ENCODE results near the gene LINGO1. TPM values are rescaled to one million over a fixed set of nuclear protein-coding genes. Genes with fewer than 3 reads are reported as not detected.

Gene LINGO1
- total RNA-seq, 4 donors from 2014 or later = 0.13 to 0.87 (median 0.35) TPM

DNA sequence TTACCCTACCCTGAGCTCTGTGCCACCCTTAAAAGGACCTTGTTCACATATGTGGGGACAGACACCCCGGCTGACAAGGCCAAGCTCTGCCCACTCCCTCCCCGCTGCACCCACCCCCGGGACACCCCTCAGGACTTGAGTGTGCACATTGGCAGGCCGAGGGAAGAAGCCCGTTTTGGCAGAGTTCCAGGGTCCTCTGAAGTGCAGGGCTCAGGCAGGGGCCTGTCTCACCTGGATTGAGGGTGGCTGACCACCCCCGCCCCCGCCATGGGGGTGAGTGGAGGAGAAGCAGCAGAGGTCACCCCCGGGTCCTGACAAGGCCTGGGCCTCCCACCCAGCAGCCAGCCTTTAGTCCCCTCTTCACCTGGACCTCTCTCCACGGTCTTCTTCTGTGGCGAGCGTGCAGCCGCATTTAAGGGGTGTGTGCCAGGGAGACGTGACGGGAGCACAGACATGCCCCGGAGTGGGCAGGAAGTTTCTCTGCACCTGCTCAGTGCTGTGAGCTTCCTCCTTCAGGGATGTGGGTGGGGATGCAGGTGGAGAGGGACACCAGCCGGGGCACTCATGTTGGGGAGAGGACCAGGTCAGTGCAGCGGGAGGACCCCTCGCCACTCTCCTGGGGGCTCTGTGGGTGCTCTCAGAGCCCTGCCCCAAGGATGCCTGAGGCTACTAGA, 50.7 kb downstream of the LINGO1 start:
- TF ChIP-seq POLR2AphosphoS5 (IDR thresholded peaks at IDR 0.05) (no peak), POLR2A (IDR thresholded peaks at IDR 0.05) (no peak)
- Histone ChIP-seq H3K9me3 (no peaks in the 10 kb centered on the region), H3K27me3 (peaks cover 12% of the 10 kb centered on the region), H3K4me1 (peaks cover 0 to 12% (median 0%) of the 10 kb centered on the region in 3 donors), H3K4me3 (no peak overlapping the region), H3K36me3 (no peaks in the 10 kb centered on the region), H3K27ac (no peak overlapping the region)
- no peak for ATAC-seq
- WGBS, 2 donors (ENCODE audit: low coverage in 1 of 2) = no CpG with 5 or more reads among the region's 18 CpGs

- Histone ChIP-seq H3K36me3 (no peaks in the 10 kb centered on the region), H3K4me3 (no peak overlapping the region), H3K27me3 (peaks cover 12% of the 10 kb centered on the region), H3K9me3 (no peaks in the 10 kb centered on the region), H3K4me1 (peaks cover 0 to 14% (median 0%) of the 10 kb centered on the region in 3 donors), H3K27ac (no peak overlapping the region)
- TF ChIP-seq EP300 (IDR thresholded peaks at IDR 0.05) = no peak
- 72 to 93% methylated on average over 3 to 7 of the region's 16 CpGs for WGBS, 2 donors (ENCODE audit: low coverage in 1 of 2)
- ATAC-seq = no peak
Measured at GRCh38 chr15:77580996-77581682, 51.6 kb downstream of the LINGO1 start.

GRCh38 chr15:77579498-77580188, 53.1 kb downstream of the LINGO1 start:
- peaks cover 0 to 14% (median 0%) of the 10 kb centered on the region in 3 donors for H3K4me1 ChIP-seq
- no peak for ATAC-seq
- no peak overlapping the region for H3K4me3 ChIP-seq
- 95 to 98% methylated on average over 4 to 9 of the region's 13 CpGs for WGBS, 2 donors (ENCODE audit: low coverage in 1 of 2)
- peaks cover 6% of the 10 kb centered on the region for H3K27me3 ChIP-seq
- TF ChIP-seq EP300 (IDR thresholded peaks at IDR 0.05) (no peak), POLR2AphosphoS5 (IDR thresholded peaks at IDR 0.05) (no peak), POLR2A (IDR thresholded peaks at IDR 0.05) (no peak)
- TF ChIP-seq, protein P1, sequence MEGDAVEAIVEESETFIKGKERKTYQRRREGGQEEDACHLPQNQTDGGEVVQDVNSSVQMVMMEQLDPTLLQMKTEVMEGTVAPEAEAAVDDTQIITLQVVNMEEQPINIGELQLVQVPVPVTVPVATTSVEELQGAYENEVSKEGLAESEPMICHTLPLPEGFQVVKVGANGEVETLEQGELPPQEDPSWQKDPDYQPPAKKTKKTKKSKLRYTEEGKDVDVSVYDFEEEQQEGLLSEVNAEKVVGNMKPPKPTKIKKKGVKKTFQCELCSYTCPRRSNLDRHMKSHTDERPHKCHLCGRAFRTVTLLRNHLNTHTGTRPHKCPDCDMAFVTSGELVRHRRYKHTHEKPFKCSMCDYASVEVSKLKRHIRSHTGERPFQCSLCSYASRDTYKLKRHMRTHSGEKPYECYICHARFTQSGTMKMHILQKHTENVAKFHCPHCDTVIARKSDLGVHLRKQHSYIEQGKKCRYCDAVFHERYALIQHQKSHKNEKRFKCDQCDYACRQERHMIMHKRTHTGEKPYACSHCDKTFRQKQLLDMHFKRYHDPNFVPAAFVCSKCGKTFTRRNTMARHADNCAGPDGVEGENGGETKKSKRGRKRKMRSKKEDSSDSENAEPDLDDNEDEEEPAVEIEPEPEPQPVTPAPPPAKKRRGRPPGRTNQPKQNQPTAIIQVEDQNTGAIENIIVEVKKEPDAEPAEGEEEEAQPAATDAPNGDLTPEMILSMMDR (IDR thresholded peaks at IDR 0.05) = no peak
- H3K27ac ChIP-seq = no peak overlapping the region
- H3K36me3 ChIP-seq = no peaks in the 10 kb centered on the region
- H3K9me3 ChIP-seq = no peaks in the 10 kb centered on the region

GRCh38 chr15:77578641-77579372, 53.9 kb downstream of the LINGO1 start:
- ATAC-seq = no peak
- Histone ChIP-seq H3K27ac (no peak overlapping the region), H3K9me3 (no peaks in the 10 kb centered on the region), H3K27me3 (no peaks in the 10 kb centered on the region), H3K36me3 (no peaks in the 10 kb centered on the region), H3K4me1 (peaks cover 0 to 14% (median 0%) of the 10 kb centered on the region in 3 donors), H3K4me3 (no peak overlapping the region)
- no peak for TF ChIP-seq POLR2AphosphoS5 (IDR thresholded peaks at IDR 0.05)
- no peak for TF ChIP-seq EP300 (IDR thresholded peaks at IDR 0.05)
- no peak for TF ChIP-seq POLR2A (IDR thresholded peaks at IDR 0.05)
- TF ChIP-seq, protein P1 (IDR thresholded peaks at IDR 0.05) = no peak
- 90 to 92% methylated on average over 2 to 4 of the region's 15 CpGs for WGBS, 2 donors (ENCODE audit: low coverage in 1 of 2)

GRCh38 chr15:77577366-77577950, 55.3 kb downstream of the LINGO1 start:
- no peak for ATAC-seq
- no peaks in the 10 kb centered on the region for H3K27me3 ChIP-seq
- no peaks in the 10 kb centered on the region for H3K36me3 ChIP-seq
- TF ChIP-seq POLR2AphosphoS5 (IDR thresholded peaks at IDR 0.05) (no peak), POLR2A (IDR thresholded peaks at IDR 0.05) (no peak), EP300 (IDR thresholded peaks at IDR 0.05) (no peak)
- TF ChIP-seq, protein P1 (IDR thresholded peaks at IDR 0.05) = no peak
- no peaks in the 10 kb centered on the region for H3K9me3 ChIP-seq
- peaks cover 0 to 14% (median 0%) of the 10 kb centered on the region in 3 donors for H3K4me1 ChIP-seq
- H3K4me3 ChIP-seq = no peak overlapping the region
- WGBS, 2 donors (ENCODE audit: low coverage in 1 of 2) = 47% methylated on average over 2 of the region's 9 CpGs; no CpG with 5 or more reads in 1 of the 2 donors
- H3K27ac ChIP-seq = no peak overlapping the region
